HepG2 (cell line): Measurements from ENCODE around the gene TLR3. TPM values are rescaled to one million over a fixed set of nuclear protein-coding genes. Genes with fewer than 3 reads are reported as not detected.

Experiments
- ATAC-seq: fragments of 200-7000 bp; cut with Tn5 transposase; 3 replicates; pipeline ENCODE4 v1.9.1; 2020; ENCODE audit warnings: mild to moderate bottlenecking, moderate library complexity
- BruUV-seq: library from RNA; stranded (reverse); fragments of 400-500 nt; replicated peaks from 2 replicates; lab custom pipeline; 2021; lab: Mats Ljungman, UMichigan
- CTCF ChIA-PET: fragments of 300-600 bp; formaldehyde crosslinking; extraction: SDS; loops from one replicate; lab custom pipeline; 2021; ENCODE audit warnings: low total read pairs, inconsistent platforms, low intra/inter-chr PET ratio; lab: Yijun Ruan, JAX
- POLR2A ChIA-PET: fragments of 350-600 bp; sonication (Branson Sonifier 250); formaldehyde crosslinking; loops from one replicate; lab custom pipeline; 2020; ENCODE audit warnings: antibody characterized with exemption, inconsistent platforms; lab: Yijun Ruan, JAX
- DNase-seq: peaks from one replicate; pipeline ENCODE4 v3.0.0-alpha.2; 2015; ENCODE audit warnings: low spot score
- FAIRE-seq: peaks from 3 replicates; lab custom pipeline; 2011; peaks lifted over from hg19 to GRCh38; lab: Jason Lieb, UNC
- H2AFZ ChIP-seq: one replicate; pipeline ENCODE4 v1.6.1; 2011; ENCODE audit warnings: low read length, inconsistent platforms
- H3K27ac ChIP-seq: fragments of 300-600 bp; 3 replicates; pipeline ENCODE4 v1.8.0; 2011; ENCODE audit warnings: mixed run types, mild to moderate bottlenecking, mixed read lengths, low read length, inconsistent platforms; ENCODE audit not compliant: insufficient read depth; ENCODE audit errors: extremely low read length
- H3K27me3 ChIP-seq, 2 experiments: fragments of 200-600 bp in 1 of 2; 2 replicates in 1 of 2; 3 replicates in 1 of 2; pipeline versions ENCODE4 v1.6.0 to v1.8.0; 2011; ENCODE audit warnings: low read length in 2 of 2, mild to moderate bottlenecking in 2 of 2, moderate library complexity in 2 of 2, inconsistent platforms in 1 of 2; ENCODE audit not compliant: insufficient read depth in 2 of 2, control insufficient read depth in 1 of 2
- H3K36me3 ChIP-seq, 2 experiments: fragments of 200-600 bp in 1 of 2; replicated peaks in 1 of 2; 2 replicates in 1 of 2; 3 replicates in 1 of 2; pipeline versions ENCODE4 v1.5.1 to v1.8.0; 2011; ENCODE audit warnings: low read length in 2 of 2, inconsistent platforms in 1 of 2; ENCODE audit not compliant: insufficient read depth in 2 of 2, control insufficient read depth in 1 of 2
- H3K4me1 ChIP-seq: 2 replicates; pipeline ENCODE4 v1.5.1; 2012; ENCODE audit warnings: low read length, inconsistent platforms; ENCODE audit not compliant: insufficient read depth
- H3K4me2 ChIP-seq: 2 replicates; pipeline ENCODE4 v1.6.0; 2011; ENCODE audit warnings: low read depth, low read length, inconsistent platforms
- H3K4me3 ChIP-seq, 3 experiments: fragments of 200-600 bp in 1 of 3; sonication (generic), shearing (Covaris generic) in 1 of 3; replicated peaks in 1 of 3; 2 replicates each; pipeline ENCODE4 v1.5.1; 2011 to 2016; ENCODE audit warnings: low read length in 3 of 3, inconsistent platforms in 2 of 3, low read depth in 2 of 3, mild to moderate bottlenecking in 2 of 3, control low read depth in 1 of 3, mixed read lengths in 1 of 3; ENCODE audit not compliant: insufficient read depth in 1 of 3
- H3K79me2 ChIP-seq: one replicate; pipeline ENCODE4 v1.6.1; 2011; ENCODE audit warnings: low read length, inconsistent platforms; ENCODE audit not compliant: insufficient read depth
- H3K9ac ChIP-seq: 2 replicates; pipeline ENCODE4 v1.6.0; 2011; ENCODE audit warnings: mild to moderate bottlenecking, low read depth, low read length, inconsistent platforms; ENCODE audit not compliant: insufficient read depth
- H3K9me3 ChIP-seq: 2 replicates; pipeline ENCODE4 v1.5.1; 2012; ENCODE audit warnings: mild to moderate bottlenecking, low read length
- H4K20me1 ChIP-seq: 2 replicates; pipeline ENCODE4 v1.6.0; 2011; ENCODE audit warnings: inconsistent platforms, mild to moderate bottlenecking, low read length, moderate library complexity; ENCODE audit not compliant: insufficient read depth
- FLYWCH1 ChIP-seq: sonication (generic); formaldehyde crosslinking; IDR thresholded peaks from 2 replicates; pipeline ENCODE4 v1.8.1; 2023; ENCODE audit warnings: mild to moderate bottlenecking, missing genetic modification reagents
- HNRNPK ChIP-seq: fragments of 200-400 bp; formaldehyde crosslinking; IDR thresholded peaks from 2 replicates; pipeline ENCODE4 v1.6.1; 2018; ENCODE audit warnings: low read length, low read depth, moderate library complexity, mild to moderate bottlenecking; ENCODE audit not compliant: poor library complexity, severe bottlenecking
- MIXL1 ChIP-seq: IDR thresholded peaks from 2 replicates; pipeline ENCODE4 v1.6.1; 2016
- PHF21A ChIP-seq: sonication (generic); formaldehyde crosslinking; IDR thresholded peaks from 2 replicates; pipeline ENCODE4 v1.5.0; 2020; ENCODE audit warnings: mild to moderate bottlenecking, missing genetic modification reagents
- TBX3 ChIP-seq: fragments of 450-650 bp; IDR thresholded peaks from 2 replicates; pipeline ENCODE4 v1.6.1; 2017; ENCODE audit warnings: antibody characterized with exemption, mild to moderate bottlenecking, inconsistent platforms, borderline replicate concordance
- ZMYM3 ChIP-seq: sonication (generic); formaldehyde crosslinking; IDR thresholded peaks from 2 replicates; pipeline ENCODE4 v1.5.1; 2020; ENCODE audit warnings: mild to moderate bottlenecking, missing genetic modification reagents
- ZNF180 ChIP-seq: sonication (generic); formaldehyde crosslinking; IDR thresholded peaks from 2 replicates; pipeline ENCODE4 v1.4.0; 2020; ENCODE audit warnings: low read depth, missing genetic modification reagents, borderline replicate concordance
- ZNF282 ChIP-seq: fragments of 450-650 bp; IDR thresholded peaks from 2 replicates; pipeline ENCODE4 v1.6.1; 2018; ENCODE audit not compliant: partially characterized antibody
- ZNF337 ChIP-seq: sonication (generic); formaldehyde crosslinking; IDR thresholded peaks from 2 replicates; pipeline ENCODE4 v1.5.1; 2020; ENCODE audit warnings: missing genetic modification reagents, low read depth, mild to moderate bottlenecking, borderline replicate concordance
- ZNF766 ChIP-seq: sonication (generic); formaldehyde crosslinking; IDR thresholded peaks from 2 replicates; pipeline ENCODE4 v1.5.0; 2020; ENCODE audit warnings: missing genetic modification reagents, borderline replicate concordance
- WGBS: methylation state at CpG from one replicate; pipeline ENCODE4 v1.1.6; 2017; ENCODE audit warnings: low lambda C conversion rate; 5-methylcytosine and 5-hydroxymethylcytosine counted together
- in situ Hi-C: cut with HindIII; loops from 2 replicates; pipeline ENCODE4 v1.10.0; 2017; ENCODE audit warnings: low pct_unique_long_range_greater_than_20kb; ENCODE audit not compliant: extremely low pct_ligation_motif_present
- intact Hi-C: fragments of 100-400 bp; cut with micrococcal nuclease; formaldehyde crosslinking; loops from one replicate; pipeline ENCODE4 v1.10.0; 2022; ENCODE audit not compliant: unreplicated experiment
- polyA plus RNA-seq, 8 experiments: library from polyadenylated mRNA; depleted of rRNA in 3 of 8; stranded (reverse) in 7 of 8; unstranded in 1 of 8; fragments of >200 nt; fragmentation: Illumina TruSeq in 4 of 8; extraction: Trizol in 4 of 8; gene quantifications; 2 replicates each; pipeline versions ENCODE4 v1.2.1 to v1.2.3, GENCODE V29; 2011 to 2016; ENCODE audit warnings: low read depth in 4 of 8, missing spikeins in 1 of 8, mixed read lengths in 1 of 8; ENCODE audit not compliant: insufficient read depth in 1 of 8
- total RNA-seq, 5 experiments: library from RNA; depleted of rRNA; stranded (reverse); fragments of >200 nt; fragmentation: Illumina TruSeq; extraction: Trizol; gene quantifications; 2 replicates each; pipeline ENCODE4 v1.2.3, GENCODE V29; 2016; ENCODE audit warnings: low read depth in 1 of 5
- TF ChIP-seq, protein P1 (sequence below): sonication (generic); formaldehyde crosslinking; IDR thresholded peaks from 2 replicates; pipeline ENCODE4 v1.8.1; 2023; ENCODE audit warnings: mild to moderate bottlenecking, inconsistent platforms, moderate library complexity, missing genetic modification reagents, borderline replicate concordance
- TF ChIP-seq, protein P2 (sequence below): sonication (generic); formaldehyde crosslinking; IDR thresholded peaks from 2 replicates; pipeline ENCODE4 v1.9.0; 2021; ENCODE audit warnings: missing genetic modification reagents, borderline replicate concordance
- TF ChIP-seq, protein P3 (sequence below): sonication (generic); formaldehyde crosslinking; IDR thresholded peaks from 2 replicates; pipeline ENCODE4 v1.4.0; 2020; ENCODE audit warnings: mild to moderate bottlenecking, missing genetic modification reagents

TLR3 gene
- total and polyA plus RNA-seq, 2 of the 13 experiments (the other 11 are each of a cell fraction or from before 2014, with no cell fraction given): 0.11 to 0.38 TPM

DNA sequence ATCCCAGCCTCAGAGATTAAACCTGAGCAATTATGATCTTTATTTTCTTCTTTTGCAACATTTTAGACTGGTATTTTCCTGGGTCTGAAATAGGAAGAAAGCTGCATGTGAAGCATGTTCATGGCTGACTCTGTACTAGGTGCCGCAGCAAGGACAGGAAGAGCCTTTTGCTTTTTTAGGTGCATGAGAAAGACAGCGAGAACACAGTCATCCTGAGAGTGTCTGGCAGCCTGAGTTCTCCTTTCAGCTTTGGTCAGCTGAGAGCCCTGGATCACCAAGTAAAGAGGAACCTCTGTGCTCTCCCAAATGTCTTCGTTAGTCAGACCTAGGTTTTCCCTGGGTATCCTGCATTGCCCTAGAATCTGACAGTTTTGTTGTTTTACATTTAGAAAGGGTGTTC, 65.3 kb downstream of the TLR3 start:
- DNase-seq (no peak), FAIRE-seq (no peak), ATAC-seq (no peak)
- 32% methylated on average over 3 of the region's 3 CpGs for WGBS
- Histone ChIP-seq H3K27me3 (peaks cover 0 to 8% of the 10 kb centered on the region in 2 experiments; a peak in 1 of 5 replicates), H3K27ac (no peak overlapping the region), H3K9me3 (no peaks in the 10 kb centered on the region), H3K36me3 (no peaks in the 10 kb centered on the region), H2AFZ (no peak overlapping the region), H3K4me1 (no peaks in the 10 kb centered on the region), H3K79me2 (no peaks in the 10 kb centered on the region), H3K4me3 (no peak overlapping the region), H4K20me1 (no peaks in the 10 kb centered on the region), H3K4me2 (no peak overlapping the region), H3K9ac (no peak overlapping the region)
- no TSS peak for BruUV-seq
- TF ChIP-seq, protein P1, sequence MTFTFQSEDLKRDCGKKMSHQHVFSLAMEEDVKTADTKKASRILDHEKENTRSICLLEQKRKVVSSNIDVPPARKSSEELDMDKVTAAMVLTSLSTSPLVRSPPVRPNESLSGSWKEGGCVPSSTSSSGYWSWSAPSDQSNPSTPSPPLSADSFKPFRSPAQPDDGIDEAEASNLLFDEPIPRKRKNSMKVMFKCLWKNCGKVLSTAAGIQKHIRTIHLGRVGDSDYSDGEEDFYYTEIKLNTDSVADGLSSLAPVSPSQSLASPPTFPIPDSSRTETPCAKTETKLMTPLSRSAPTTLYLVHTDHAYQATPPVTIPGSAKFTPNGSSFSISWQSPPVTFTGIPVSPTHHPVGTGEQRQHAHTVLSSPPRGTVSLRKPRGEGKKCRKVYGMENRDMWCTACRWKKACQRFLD: no peak
- TF ChIP-seq HNRNPK: no peak
- TF ChIP-seq PHF21A (CRISPR knock-in tag): no peak
- no peak for TF ChIP-seq ZMYM3
- TF ChIP-seq ZNF766: no peak
- TF ChIP-seq, protein P2, sequence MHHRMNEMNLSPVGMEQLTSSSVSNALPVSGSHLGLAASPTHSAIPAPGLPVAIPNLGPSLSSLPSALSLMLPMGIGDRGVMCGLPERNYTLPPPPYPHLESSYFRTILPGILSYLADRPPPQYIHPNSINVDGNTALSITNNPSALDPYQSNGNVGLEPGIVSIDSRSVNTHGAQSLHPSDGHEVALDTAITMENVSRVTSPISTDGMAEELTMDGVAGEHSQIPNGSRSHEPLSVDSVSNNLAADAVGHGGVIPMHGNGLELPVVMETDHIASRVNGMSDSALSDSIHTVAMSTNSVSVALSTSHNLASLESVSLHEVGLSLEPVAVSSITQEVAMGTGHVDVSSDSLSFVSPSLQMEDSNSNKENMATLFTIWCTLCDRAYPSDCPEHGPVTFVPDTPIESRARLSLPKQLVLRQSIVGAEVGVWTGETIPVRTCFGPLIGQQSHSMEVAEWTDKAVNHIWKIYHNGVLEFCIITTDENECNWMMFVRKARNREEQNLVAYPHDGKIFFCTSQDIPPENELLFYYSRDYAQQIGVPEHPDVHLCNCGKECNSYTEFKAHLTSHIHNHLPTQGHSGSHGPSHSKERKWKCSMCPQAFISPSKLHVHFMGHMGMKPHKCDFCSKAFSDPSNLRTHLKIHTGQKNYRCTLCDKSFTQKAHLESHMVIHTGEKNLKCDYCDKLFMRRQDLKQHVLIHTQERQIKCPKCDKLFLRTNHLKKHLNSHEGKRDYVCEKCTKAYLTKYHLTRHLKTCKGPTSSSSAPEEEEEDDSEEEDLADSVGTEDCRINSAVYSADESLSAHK: no peak
- no peak for TF ChIP-seq ZNF180 (CRISPR knock-in tag)
- TF ChIP-seq TBX3: no peak
- no peak for TF ChIP-seq MIXL1 (CRISPR knock-in tag)
- TF ChIP-seq FLYWCH1 (CRISPR knock-in tag): no peak
- TF ChIP-seq, protein P3, sequence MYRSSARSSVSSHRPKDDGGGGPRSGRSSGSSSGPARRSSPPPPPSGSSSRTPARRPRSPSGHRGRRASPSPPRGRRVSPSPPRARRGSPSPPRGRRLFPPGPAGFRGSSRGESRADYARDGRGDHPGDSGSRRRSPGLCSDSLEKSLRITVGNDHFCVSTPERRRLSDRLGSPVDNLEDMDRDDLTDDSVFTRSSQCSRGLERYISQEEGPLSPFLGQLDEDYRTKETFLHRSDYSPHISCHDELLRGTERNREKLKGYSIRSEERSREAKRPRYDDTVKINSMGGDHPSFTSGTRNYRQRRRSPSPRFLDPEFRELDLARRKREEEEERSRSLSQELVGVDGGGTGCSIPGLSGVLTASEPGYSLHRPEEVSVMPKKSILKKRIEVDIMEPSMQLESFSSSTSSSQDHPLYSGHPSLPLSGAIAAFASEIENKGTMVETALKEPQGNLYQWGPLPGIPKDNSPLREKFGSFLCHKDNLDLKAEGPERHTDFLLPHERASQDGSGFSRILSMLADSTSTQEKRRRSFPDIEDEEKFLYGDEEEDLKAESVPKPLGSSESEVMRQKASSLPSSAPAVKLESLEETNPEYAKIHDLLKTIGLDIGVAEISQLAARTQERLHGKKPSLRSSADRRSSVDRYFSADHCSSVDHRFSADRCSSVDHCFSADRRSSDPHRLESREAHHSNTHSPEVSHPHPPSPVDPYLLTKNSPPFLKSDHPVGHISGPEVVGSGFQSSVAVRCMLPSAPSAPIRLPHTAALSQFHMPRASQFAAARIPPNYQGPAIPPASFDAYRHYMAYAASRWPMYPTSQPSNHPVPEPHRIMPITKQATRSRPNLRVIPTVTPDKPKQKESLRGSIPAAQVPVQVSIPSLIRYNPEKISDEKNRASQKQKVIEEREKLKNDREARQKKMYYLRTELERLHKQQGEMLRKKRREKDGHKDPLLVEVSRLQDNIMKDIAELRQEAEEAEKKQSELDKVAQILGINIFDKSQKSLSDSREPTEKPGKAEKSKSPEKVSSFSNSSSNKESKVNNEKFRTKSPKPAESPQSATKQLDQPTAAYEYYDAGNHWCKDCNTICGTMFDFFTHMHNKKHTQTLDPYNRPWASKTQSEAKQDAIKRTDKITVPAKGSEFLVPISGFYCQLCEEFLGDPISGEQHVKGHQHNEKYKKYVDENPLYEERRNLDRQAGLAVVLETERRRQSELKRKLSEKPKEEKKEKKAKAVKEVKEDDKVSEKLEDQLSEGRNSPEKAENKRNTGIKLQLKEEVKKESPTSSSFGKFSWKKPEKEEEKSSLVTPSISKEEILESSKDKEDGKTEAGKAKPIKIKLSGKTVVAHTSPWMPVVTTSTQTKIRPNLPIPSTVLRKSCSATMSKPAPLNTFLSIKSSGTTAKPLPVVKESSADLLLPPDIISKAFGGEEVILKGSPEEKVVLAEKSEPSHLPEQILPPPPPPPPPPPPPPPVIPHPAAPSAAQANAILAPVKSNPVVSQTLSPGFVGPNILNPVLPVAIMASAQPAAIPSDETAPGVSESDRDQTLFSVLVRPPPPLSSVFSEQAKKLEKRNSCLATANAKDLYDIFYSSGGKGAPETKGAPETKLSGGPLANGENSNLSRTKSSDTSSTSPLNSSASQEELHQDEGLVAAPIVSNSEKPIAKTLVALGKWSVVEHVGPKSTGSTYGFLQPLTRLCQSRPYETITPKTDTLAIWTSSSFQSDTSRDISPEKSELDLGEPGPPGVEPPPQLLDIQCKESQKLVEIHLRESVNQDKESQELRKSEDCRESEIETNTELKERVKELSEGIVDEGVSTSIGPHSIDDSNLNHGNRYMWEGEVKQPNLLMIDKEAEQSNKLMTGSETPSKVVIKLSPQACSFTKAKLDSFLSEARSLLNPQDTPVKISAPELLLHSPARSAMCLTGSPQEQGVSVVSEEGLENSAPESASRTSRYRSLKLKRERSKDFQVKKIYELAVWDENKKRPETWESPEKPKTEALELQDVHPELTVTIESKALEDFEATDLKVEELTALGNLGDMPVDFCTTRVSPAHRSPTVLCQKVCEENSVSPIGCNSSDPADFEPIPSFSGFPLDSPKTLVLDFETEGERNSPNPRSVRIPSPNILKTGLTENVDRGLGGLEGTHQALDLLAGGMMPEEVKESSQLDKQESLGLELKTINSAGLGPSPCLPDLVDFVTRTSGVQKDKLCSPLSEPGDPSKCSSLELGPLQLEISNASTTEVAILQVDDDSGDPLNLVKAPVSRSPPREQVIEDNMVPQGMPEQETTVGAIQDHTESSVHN (CRISPR knock-in tag): no peak
- no peak for TF ChIP-seq ZNF282
- no peak for TF ChIP-seq ZNF337 (CRISPR knock-in tag)
- ChIA-PET POLR2A (no interaction called here), CTCF (no interaction called here)
- in situ Hi-C loops: no loop called here
- intact Hi-C loops: loop anchor here (10.0 kb wide), 1 partner anchor 499 kb away; no protein-coding TSS in a partner anchor
